Ishikawa (cell line): ENCODE results near the gene DPYSL3.

ENCODE experiments used
- EP300 ChIP-seq: IDR thresholded peaks from 2 replicates; pipeline ENCODE4 v1.6.1; 2012; ENCODE audit warnings: borderline replicate concordance
- NFIC ChIP-seq: IDR thresholded peaks from 2 replicates; pipeline ENCODE4 v1.6.1; 2012
- ZBTB7A ChIP-seq: IDR thresholded peaks from 2 replicates; pipeline ENCODE4 v1.6.1; 2012; ENCODE audit warnings: low read depth

DNA sequence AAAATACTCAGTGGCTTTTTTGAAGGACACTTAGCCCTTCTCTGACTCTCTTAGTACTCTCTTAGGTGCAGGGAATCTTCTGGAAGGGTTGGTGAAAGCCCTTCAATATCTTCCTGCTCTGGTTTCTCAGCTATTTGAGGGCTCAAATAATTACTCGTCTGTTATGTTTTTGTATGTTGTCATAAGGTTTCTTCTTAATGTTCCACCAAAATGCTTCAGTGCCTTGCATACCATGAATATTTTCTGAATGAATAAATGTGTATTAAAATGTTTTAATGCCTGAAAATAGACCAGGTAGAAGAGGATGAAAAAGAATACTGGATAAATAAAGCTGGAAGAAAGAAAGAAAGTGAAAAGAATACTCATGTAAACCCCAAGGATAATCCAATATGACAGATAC is 150.8 kb downstream of the DPYSL3 start:
- TF ChIP-seq ZBTB7A (no peak), NFIC (no peak), EP300 (no peak)
